PFSK-1 (cell line): Measurements from ENCODE around the gene PUDP.

Experiments used
- FOXP2 ChIP-seq: optimal IDR thresholded peaks from 2 replicates; pipeline ENCODE3; 2011; ENCODE audit warnings: borderline replicate concordance, control low read depth, inconsistent platforms; ENCODE audit not compliant: insufficient read depth; ENCODE audit errors: extremely low read length, extremely low read depth
- POLR2AphosphoS5 ChIP-seq: IDR thresholded peaks from 2 replicates; pipeline ENCODE4 v1.6.1; 2012; ENCODE audit warnings: low read depth, mild to moderate bottlenecking, control low read depth, low read length, moderate library complexity
- SIN3A ChIP-seq: IDR thresholded peaks from 2 replicates; pipeline ENCODE4 v1.6.1; 2012; ENCODE audit warnings: mild to moderate bottlenecking, low read length, moderate library complexity, borderline replicate concordance; ENCODE audit not compliant: insufficient read depth
- TAF1 ChIP-seq: IDR thresholded peaks from 2 replicates; pipeline ENCODE4 v1.6.1; 2012; ENCODE audit warnings: low read length, control low read depth, borderline replicate concordance; ENCODE audit not compliant: insufficient read depth
- TF ChIP-seq, protein P1 (sequence below), 2 experiments: IDR thresholded peaks; 2 replicates each; pipeline versions ENCODE4 v1.6.1 to v1.8.0; 2011 to 2012; ENCODE audit warnings: low read depth in 2 of 2, low read length in 2 of 2, control low read depth in 1 of 2, inconsistent platforms in 1 of 2, mild to moderate bottlenecking in 1 of 2, moderate library complexity in 1 of 2; ENCODE audit not compliant: insufficient read depth in 1 of 2

The PUDP gene

DNA sequence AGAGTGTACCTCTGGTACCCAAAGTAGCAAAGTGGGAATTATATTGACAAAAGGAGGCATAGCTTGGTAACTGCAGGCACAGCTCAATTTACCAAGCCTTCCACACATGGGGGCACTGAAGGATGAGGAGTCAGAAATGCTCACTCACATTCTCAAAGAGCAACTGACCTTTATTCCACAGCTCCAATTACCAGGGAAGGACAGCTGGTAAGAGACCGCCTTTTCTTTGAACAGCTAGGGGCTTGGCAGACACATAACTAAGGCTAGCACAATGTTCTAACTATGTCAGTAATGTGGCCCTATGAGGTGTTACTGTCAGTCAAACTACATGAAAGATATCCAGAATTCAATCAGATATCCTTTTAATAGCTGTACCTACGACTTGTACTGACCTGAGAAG is 20.9 kb downstream of the PUDP start:
- TF ChIP-seq, protein P1, sequence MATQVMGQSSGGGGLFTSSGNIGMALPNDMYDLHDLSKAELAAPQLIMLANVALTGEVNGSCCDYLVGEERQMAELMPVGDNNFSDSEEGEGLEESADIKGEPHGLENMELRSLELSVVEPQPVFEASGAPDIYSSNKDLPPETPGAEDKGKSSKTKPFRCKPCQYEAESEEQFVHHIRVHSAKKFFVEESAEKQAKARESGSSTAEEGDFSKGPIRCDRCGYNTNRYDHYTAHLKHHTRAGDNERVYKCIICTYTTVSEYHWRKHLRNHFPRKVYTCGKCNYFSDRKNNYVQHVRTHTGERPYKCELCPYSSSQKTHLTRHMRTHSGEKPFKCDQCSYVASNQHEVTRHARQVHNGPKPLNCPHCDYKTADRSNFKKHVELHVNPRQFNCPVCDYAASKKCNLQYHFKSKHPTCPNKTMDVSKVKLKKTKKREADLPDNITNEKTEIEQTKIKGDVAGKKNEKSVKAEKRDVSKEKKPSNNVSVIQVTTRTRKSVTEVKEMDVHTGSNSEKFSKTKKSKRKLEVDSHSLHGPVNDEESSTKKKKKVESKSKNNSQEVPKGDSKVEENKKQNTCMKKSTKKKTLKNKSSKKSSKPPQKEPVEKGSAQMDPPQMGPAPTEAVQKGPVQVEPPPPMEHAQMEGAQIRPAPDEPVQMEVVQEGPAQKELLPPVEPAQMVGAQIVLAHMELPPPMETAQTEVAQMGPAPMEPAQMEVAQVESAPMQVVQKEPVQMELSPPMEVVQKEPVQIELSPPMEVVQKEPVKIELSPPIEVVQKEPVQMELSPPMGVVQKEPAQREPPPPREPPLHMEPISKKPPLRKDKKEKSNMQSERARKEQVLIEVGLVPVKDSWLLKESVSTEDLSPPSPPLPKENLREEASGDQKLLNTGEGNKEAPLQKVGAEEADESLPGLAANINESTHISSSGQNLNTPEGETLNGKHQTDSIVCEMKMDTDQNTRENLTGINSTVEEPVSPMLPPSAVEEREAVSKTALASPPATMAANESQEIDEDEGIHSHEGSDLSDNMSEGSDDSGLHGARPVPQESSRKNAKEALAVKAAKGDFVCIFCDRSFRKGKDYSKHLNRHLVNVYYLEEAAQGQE (IDR thresholded peaks at IDR 0.05; ENCODE audit: insufficient read depth in 1 of 2, low read depth in 2 of 2, low read length in 2 of 2), result no peak
- TF ChIP-seq FOXP2, result no peak
- no peak for TF ChIP-seq TAF1
- TF ChIP-seq POLR2AphosphoS5, result no peak

DNA sequence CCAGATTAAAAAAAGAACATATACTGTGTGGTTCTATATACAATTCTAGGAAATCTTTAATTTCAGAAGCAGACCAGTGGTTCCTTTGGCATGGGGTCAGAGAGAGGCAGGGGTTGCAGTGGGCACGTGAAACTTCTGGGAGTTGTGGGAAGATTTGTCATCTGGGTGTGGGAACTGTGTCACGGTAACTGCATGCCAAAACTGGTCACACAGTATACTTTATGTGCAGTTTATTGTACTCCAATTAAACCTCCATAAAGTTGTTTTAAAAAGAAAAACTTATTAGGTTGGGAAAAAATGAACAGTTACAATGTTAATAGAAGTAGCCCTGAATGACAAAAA is 27.1 kb downstream of the PUDP start:
- no peak for TF ChIP-seq POLR2AphosphoS5
- TF ChIP-seq SIN3A, result no peak
- TF ChIP-seq TAF1, result no peak
- TF ChIP-seq, protein P1 (IDR thresholded peaks at IDR 0.05; ENCODE audit: insufficient read depth in 1 of 2, low read depth in 2 of 2, low read length in 2 of 2), result no peak
- TF ChIP-seq FOXP2, result no peak

DNA sequence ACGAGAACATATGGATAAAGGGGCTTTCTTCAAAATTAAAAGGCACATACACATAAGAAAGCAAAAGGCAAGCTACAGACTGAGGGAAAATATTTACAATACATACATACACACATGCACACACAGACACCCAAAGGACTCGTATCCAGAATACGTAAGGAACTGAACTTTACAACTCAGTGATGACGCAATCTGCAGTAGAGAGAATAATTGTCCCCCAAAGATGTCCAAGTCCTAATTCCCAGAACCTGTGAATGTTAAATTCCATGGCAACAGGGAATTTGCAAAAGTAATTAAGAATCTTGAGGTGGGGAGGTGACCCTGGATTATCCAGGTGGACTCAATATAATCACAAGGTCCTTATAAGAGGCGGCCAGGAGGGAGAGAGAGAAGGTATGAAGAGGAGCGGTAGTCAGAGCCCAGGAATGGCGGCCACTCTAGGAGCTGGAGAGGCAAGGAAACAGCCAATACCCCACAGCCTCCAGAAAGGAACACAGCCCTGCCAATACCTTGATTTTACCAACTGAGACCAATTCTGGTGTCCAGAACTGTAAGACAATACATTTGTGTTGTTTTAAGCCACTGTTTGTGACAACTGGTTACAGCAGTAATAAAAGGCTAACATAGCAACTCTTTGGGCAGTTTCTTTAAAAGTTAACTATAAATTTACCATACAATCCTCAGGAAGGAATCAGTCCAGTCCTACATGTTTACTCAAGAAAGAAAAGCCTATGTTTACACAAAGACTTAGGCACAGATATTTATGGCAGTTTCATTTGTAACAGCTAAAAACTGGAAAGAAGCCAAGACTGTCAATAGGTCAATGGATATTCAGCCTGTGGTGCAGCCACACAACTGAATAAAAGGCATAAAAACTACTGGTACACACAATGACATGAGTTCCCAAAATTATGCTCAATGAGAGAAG is 27.7 kb downstream of the PUDP start:
- TF ChIP-seq FOXP2, result no peak

DNA sequence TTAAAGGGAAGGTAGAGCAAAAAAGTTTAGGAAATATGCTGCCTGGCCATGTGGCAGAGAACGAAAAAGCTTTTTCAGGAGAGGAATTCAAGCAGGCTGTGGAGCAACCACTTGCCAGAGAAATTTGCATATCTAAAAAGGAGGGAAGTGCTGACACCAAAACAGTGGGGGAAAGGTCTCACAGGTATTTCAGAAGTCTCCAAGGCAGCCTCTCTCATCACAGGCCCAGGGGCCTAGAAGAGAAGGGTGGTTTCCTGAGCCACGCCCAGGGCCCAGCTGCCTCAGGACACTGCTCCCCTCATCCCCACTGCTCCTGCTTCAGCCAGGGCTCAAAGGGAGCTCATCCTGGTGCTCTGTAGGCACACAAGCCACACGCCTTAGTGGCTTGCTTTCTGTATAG is 30.4 kb downstream of the PUDP start:
- no peak for TF ChIP-seq TAF1
- TF ChIP-seq FOXP2, result no peak
- TF ChIP-seq SIN3A, result no peak
- no peak for TF ChIP-seq POLR2AphosphoS5
- TF ChIP-seq, protein P1 (IDR thresholded peaks at IDR 0.05; ENCODE audit: insufficient read depth in 1 of 2, low read depth in 2 of 2, low read length in 2 of 2), result no peak

DNA sequence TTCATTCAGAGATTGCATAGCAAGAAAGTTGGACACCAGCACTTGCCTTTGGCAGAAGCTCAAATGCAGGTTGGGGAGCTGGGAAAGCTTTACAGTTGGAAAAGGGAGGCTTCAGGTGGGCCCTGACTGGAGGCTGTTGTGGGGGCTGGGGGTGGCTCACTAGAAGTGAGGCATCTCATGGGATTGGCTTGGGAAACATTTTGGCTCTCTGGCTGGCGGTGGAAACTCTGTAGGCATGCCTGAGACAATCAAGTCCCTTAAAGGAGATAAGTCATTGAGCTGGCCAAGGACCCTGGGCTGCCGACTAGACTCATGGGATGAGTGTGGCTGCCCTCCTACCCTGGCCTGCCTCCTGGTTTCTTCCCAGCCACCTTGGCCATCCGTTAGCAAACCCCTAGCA is 31.9 kb downstream of the PUDP start:
- TF ChIP-seq SIN3A, result no peak
- TF ChIP-seq FOXP2, result no peak
- TF ChIP-seq, protein P1 (IDR thresholded peaks at IDR 0.05; ENCODE audit: insufficient read depth in 1 of 2, low read depth in 2 of 2, low read length in 2 of 2), result no peak
- TF ChIP-seq POLR2AphosphoS5, result no peak
- no peak for TF ChIP-seq TAF1
